Calu3 (cell line): Measurements from ENCODE around the gene MBNL2. TPM values are rescaled to one million over a fixed set of nuclear protein-coding genes. Genes with fewer than 3 reads are reported as not detected.

ENCODE experiments used
- BruUV-seq: library from RNA; stranded (reverse); fragments of 400-500 nt; replicated peaks from 2 replicates; lab custom pipeline; 2021; lab: Mats Ljungman, UMichigan
- CTCF ChIA-PET: fragments of 300-600 bp; sonication (Branson Sonifier 250); formaldehyde crosslinking; loops from one replicate; lab custom pipeline; 2022; ENCODE audit warnings: antibody characterized with exemption; lab: Charles Lee
- DNase-seq: peaks from one replicate; pipeline ENCODE4 v3.0.0; 2022
- H3K27ac Mint-ChIP-seq: one replicate; pipeline ENCODE4 v1.8.0; 2022; ENCODE audit warnings: mixed read lengths; ENCODE audit not compliant: unreplicated experiment
- H3K27me3 Mint-ChIP-seq: one replicate; pipeline ENCODE4 v1.8.0; 2022; ENCODE audit warnings: mixed read lengths; ENCODE audit not compliant: unreplicated experiment
- H3K36me3 Mint-ChIP-seq: one replicate; pipeline ENCODE4 v1.8.0; 2022; ENCODE audit warnings: mild to moderate bottlenecking, moderate library complexity, mixed read lengths; ENCODE audit not compliant: insufficient read depth, unreplicated experiment
- H3K4me1 Mint-ChIP-seq: one replicate; pipeline ENCODE4 v1.8.0; 2022; ENCODE audit warnings: mild to moderate bottlenecking, low read depth, mixed read lengths; ENCODE audit not compliant: unreplicated experiment
- H3K4me3 Mint-ChIP-seq: one replicate; pipeline ENCODE4 v1.8.0; 2022; ENCODE audit warnings: mild to moderate bottlenecking, low read depth, moderate library complexity, mixed read lengths; ENCODE audit not compliant: unreplicated experiment
- H3K9me3 Mint-ChIP-seq: one replicate; pipeline ENCODE4 v1.8.0; 2022; ENCODE audit warnings: low read depth, mixed read lengths; ENCODE audit not compliant: unreplicated experiment
- intact Hi-C: fragments of 100-400 bp; cut with micrococcal nuclease; formaldehyde crosslinking; loops from one replicate; pipeline ENCODE4 v1.10.0; 2022; ENCODE audit not compliant: unreplicated experiment
- total RNA-seq: library from RNA; stranded (reverse); gene quantifications from 2 replicates; pipeline ENCODE4 v1.2.3, GENCODE V29; 2022
- TF ChIP-seq, protein P1 (sequence below): fragments of 200-600 bp; IDR thresholded peaks from one replicate; pipeline ENCODE4 v1.8.0; 2022; ENCODE audit warnings: antibody characterized with exemption; ENCODE audit not compliant: unreplicated experiment

Gene MBNL2
- total RNA-seq, 1 experiment from 2014 or later: 37.1 TPM

DNA sequence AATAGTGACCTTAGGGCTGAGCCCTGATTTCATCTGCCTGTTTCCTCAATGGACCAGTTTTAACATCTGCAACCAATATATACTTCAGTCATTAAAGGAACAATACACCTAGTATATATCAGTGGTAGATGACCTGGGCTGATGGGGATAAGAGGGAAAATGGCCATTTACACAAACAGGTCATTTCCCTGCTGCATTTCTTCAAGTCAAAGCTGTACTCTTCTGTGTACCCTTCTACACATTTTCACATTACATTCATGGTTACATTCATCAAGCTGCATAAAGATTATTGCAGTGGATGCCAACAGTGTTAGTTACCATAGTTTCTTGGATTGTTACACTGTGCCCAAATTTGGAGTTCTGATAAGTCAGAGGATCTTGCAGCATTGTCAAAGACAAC, 130.7 kb downstream of the MBNL2 start:
- Mint-ChIP-seq H3K27me3 (no peaks in the 10 kb centered on the region), H3K36me3 (no peaks in the 10 kb centered on the region), H3K4me1 (no peaks in the 10 kb centered on the region), H3K27ac (no peak overlapping the region), H3K4me3 (no peak overlapping the region), H3K9me3 (no peaks in the 10 kb centered on the region)
- DNase-seq: no peak
- intact Hi-C loops: no loop called here
- no TSS peak for BruUV-seq
- CTCF ChIA-PET: no interaction called here
- TF ChIP-seq, protein P1, sequence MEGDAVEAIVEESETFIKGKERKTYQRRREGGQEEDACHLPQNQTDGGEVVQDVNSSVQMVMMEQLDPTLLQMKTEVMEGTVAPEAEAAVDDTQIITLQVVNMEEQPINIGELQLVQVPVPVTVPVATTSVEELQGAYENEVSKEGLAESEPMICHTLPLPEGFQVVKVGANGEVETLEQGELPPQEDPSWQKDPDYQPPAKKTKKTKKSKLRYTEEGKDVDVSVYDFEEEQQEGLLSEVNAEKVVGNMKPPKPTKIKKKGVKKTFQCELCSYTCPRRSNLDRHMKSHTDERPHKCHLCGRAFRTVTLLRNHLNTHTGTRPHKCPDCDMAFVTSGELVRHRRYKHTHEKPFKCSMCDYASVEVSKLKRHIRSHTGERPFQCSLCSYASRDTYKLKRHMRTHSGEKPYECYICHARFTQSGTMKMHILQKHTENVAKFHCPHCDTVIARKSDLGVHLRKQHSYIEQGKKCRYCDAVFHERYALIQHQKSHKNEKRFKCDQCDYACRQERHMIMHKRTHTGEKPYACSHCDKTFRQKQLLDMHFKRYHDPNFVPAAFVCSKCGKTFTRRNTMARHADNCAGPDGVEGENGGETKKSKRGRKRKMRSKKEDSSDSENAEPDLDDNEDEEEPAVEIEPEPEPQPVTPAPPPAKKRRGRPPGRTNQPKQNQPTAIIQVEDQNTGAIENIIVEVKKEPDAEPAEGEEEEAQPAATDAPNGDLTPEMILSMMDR: no peak

DNA sequence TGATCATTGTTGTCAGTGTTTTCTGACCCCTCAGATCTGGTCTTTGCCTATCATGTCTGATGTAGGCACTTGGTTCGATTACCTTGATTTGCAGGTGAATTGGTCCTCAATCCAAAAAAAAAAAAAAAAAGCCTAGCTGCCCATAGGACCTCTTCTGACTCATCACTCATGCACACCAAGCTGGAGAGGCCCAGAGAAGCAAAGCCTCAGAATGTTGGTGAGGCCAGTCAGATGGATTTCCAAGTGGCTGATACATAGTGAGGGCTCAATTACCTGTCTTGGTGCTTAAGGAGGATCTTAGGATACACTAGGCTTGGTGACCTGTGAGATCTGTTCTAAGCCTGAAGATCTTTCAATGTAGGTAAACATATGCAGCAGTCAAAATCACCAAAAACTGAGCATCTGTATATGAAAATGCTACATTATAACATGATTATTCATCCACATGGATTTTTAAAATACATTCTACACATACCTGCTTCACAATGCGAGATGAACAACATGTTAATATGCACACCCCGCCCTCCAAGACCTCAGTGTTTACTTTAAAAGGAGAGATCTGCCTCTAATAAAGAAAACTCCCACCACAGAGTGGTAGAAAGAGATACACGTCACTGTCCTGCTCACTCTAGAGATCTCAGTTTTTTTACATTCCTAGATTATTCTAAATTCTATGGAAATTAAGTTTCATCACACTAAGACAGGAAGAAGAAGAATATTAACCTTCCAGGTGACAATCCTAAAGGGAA, 132.0 kb downstream of the MBNL2 start:
- DNase-seq: no peak
- TF ChIP-seq, protein P1: no peak
- CTCF ChIA-PET: interaction anchor here (0.6 kb wide), 1 partner anchor 246 kb away, joined by 7 read pairs; no protein-coding TSS in a partner anchor
- H3K27me3 Mint-ChIP-seq: no peaks in the 10 kb centered on the region
- H3K4me3 Mint-ChIP-seq: no peak overlapping the region
- BruUV-seq: no TSS peak
- no peaks in the 10 kb centered on the region for H3K9me3 Mint-ChIP-seq
- H3K4me1 Mint-ChIP-seq: no peaks in the 10 kb centered on the region
- no peak overlapping the region for H3K27ac Mint-ChIP-seq
- intact Hi-C loops: no loop called here
- peaks cover 6% of the 10 kb centered on the region for H3K36me3 Mint-ChIP-seq

DNA sequence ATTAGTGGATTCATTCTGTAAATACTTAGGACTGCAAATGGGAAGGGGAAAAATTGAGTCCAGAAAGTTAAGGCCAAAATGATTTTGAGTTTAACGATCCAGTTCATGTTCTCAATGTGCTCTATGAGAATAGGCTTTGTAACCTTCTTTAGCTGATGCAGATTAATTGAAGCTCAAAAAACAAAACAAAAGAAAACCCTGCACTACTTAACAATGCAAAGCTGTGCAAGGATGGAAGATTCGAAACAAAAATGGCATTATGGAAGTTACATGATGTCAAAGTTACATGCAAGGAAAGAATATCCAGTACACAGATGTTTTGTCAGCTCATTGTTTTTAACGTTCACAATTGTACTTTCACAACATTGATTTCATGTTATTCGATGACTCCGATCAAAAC, 132.7 kb downstream of the MBNL2 start:
- CTCF ChIA-PET: no interaction called here
- peaks cover 6% of the 10 kb centered on the region for H3K36me3 Mint-ChIP-seq

DNA sequence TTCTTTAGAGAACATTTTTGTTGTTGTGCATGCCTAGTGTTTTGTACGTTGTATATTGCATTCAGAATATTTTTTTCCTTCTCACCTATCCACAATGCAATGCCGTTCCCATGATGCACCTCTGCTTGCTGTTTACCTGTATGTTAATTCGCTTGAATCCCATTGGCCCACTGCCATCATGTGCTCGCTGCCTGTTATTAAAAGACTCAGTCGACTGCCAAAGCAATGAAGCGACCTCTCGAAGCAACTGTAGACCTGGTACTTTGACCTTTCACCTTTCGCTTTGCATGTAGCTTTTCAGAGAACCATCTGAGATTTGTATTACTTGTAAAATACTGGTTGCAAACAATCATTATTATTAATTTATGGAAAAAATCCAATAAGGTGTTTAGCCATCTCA, 134.5 kb downstream of the MBNL2 start:
- DNase-seq: no peak
- Mint-ChIP-seq H3K36me3 (peaks cover 14% of the 10 kb centered on the region), H3K27me3 (no peaks in the 10 kb centered on the region), H3K27ac (no peak overlapping the region), H3K9me3 (no peaks in the 10 kb centered on the region), H3K4me1 (no peaks in the 10 kb centered on the region), H3K4me3 (no peak overlapping the region)
- CTCF ChIA-PET: no interaction called here
- TF ChIP-seq, protein P1: no peak
- BruUV-seq: no TSS peak
- intact Hi-C loops: loop anchor here (5.0 kb wide), 2 partner anchors 239 to 324 kb away; no protein-coding TSS in a partner anchor

More for the DNA sequence above, 132.7 kb downstream of the MBNL2 start:
- TF ChIP-seq, protein P1: no peak
- Mint-ChIP-seq H3K27ac (no peak overlapping the region), H3K27me3 (no peaks in the 10 kb centered on the region), H3K4me3 (no peak overlapping the region), H3K4me1 (no peaks in the 10 kb centered on the region), H3K9me3 (no peaks in the 10 kb centered on the region)
- BruUV-seq: no TSS peak
- intact Hi-C loops: loop anchor here (5.0 kb wide), 2 partner anchors 238 to 323 kb away; no protein-coding TSS in a partner anchor
- no peak for DNase-seq
